Measurements from ENCODE around the gene FARP2.
A peak's percentile ranks its signal among the peaks of the same experiment; 100 is the strongest.

The FARP2 gene

DNA sequence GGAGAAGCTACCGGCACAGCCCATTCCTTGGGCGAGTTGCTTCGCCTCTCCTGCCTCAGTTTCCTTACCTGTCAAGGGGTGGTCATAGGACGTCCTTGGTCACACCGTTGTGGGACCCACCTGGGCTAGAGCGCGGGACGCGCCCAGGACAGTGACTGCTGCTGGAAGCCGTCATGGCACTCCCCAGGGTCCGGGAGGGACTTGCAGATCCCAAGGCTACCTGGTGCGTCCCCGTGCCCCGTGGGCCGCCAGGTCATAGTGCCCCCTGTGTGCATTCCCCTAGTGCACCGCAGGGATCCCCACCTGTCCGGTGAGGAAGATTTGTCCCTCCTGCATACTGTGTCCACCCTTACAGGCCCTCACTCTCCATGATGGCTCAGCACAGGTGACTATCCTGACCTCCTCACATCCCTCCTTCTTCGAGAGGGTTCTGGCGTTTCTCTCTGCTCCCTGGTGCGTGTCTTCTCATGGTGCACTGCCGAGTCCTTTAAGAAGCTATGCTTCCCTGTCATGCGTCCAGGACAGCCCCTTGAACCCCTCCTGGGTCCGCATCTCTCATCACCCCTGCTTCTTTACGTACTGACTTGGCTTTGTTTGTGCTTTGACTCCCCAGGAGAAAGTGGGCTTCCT, 153.2 kb downstream of the FARP2 start:
- TF ChIP-seq ZNF624 (tag by site-specific recombination; IDR thresholded peaks at IDR 0.05) (no peak), ZNF600 (tag by site-specific recombination; IDR thresholded peaks at IDR 0.05) (0 out of 2 replicates have a peak, but pooled peaks have one; percentile 1), ZNF366 (tag by site-specific recombination; conservative IDR thresholded peaks at IDR 0.05) (0 out of 2 replicates have a peak, but pooled peaks have one; percentile 26)
- Histone ChIP-seq H3K4me1 (ENCODE audit: control insufficient read depth, insufficient read depth, low read length) (peaks cover 9% of the 10 kb centered on the region; the same call in 1 of the 2 replicates), H3K27ac (ENCODE audit: extremely low read depth, low read depth, low read length) (peak overlapping the region; percentile 69; the same call in 1 of the 2 replicates), H3K4me3 (ENCODE audit: low read depth, low read length) (no peak overlapping the region), H3K9me3 (ENCODE audit: control insufficient read depth, insufficient read depth, low read depth, low read length) (no peaks in the 10 kb centered on the region), H3K36me3 (ENCODE audit: control insufficient read depth in 2 of 2, insufficient read depth in 1 of 2, low read length in 2 of 2) (peaks cover 0 to 8% of the 10 kb centered on the region in 2 experiments; a peak in 1 of 3 replicates)
- ChIA-PET CTCF (no interaction called here), POLR2A (interaction anchor here (0.5 kb wide), 1 partner anchor 91 kb away, joined by 3 read pairs; no protein-coding TSS in a partner anchor)

GRCh38 chr2:241511091-241511741, 155.1 kb downstream of the FARP2 start:
- H3K36me3 ChIP-seq (ENCODE audit: control insufficient read depth in 2 of 2, insufficient read depth in 1 of 2, low read length in 2 of 2): no peaks in the 10 kb centered on the region
- POLR2A ChIA-PET: no interaction called here
- CTCF ChIA-PET: no interaction called here
- H3K9me3 ChIP-seq (ENCODE audit: control insufficient read depth, insufficient read depth, low read depth, low read length): no peaks in the 10 kb centered on the region
- H3K27ac ChIP-seq (ENCODE audit: extremely low read depth, low read depth, low read length): no peak overlapping the region
- H3K4me3 ChIP-seq (ENCODE audit: low read depth, low read length): no peak overlapping the region
- peaks cover 6% of the 10 kb centered on the region; the same call in 1 of the 2 replicates for H3K4me1 ChIP-seq (ENCODE audit: control insufficient read depth, insufficient read depth, low read length)
- no peak for TF ChIP-seq ZNF830 (tag by site-specific recombination; IDR thresholded peaks at IDR 0.05; ENCODE audit: low read depth)
- TF ChIP-seq ZNF423 (tag by site-specific recombination; IDR thresholded peaks at IDR 0.05): no peak
- TF ChIP-seq ZNF26 (tag by site-specific recombination; IDR thresholded peaks at IDR 0.05): no peak
- TF ChIP-seq ZNF140 (tag by site-specific recombination; IDR thresholded peaks at IDR 0.05): no peak
- no peak for TF ChIP-seq HOXA7 (CRISPR knock-in tag; IDR thresholded peaks at IDR 0.05; ENCODE audit: borderline replicate concordance)
- no peak for TF ChIP-seq ZNF558 (tag by site-specific recombination; IDR thresholded peaks at IDR 0.05)
- no peak for TF ChIP-seq ZNF18 (tag by site-specific recombination; IDR thresholded peaks at IDR 0.05)
- no peak for TF ChIP-seq ZNF707 (tag by site-specific recombination; IDR thresholded peaks at IDR 0.05)
- TF ChIP-seq SCRT1 (tag by site-specific recombination; IDR thresholded peaks at IDR 0.05; ENCODE audit: borderline replicate concordance): no peak
- no peak for TF ChIP-seq ZNF664 (tag by site-specific recombination; IDR thresholded peaks at IDR 0.05)
- TF ChIP-seq KLF16 (tag by site-specific recombination; IDR thresholded peaks at IDR 0.05): no peak

GRCh38 chr2:241514553-241514952, 158.5 kb downstream of the FARP2 start:
- no peaks in the 10 kb centered on the region for H3K4me1 ChIP-seq (ENCODE audit: control insufficient read depth, insufficient read depth, low read length)
- CTCF ChIA-PET: no interaction called here
- POLR2A ChIA-PET: no interaction called here
- H3K4me3 ChIP-seq (ENCODE audit: low read depth, low read length): no peak overlapping the region
- no peaks in the 10 kb centered on the region for H3K9me3 ChIP-seq (ENCODE audit: control insufficient read depth, insufficient read depth, low read depth, low read length)
- H3K27ac ChIP-seq (ENCODE audit: extremely low read depth, low read depth, low read length): no peak overlapping the region
- no peaks in the 10 kb centered on the region; a peak in 1 of 3 replicates for H3K36me3 ChIP-seq (ENCODE audit: control insufficient read depth in 2 of 2, insufficient read depth in 1 of 2, low read length in 2 of 2)
- TF ChIP-seq SETDB1 (IDR thresholded peaks at IDR 0.05; ENCODE audit: insufficient read length, low read length) (no peak), ZNF146 (tag by site-specific recombination; IDR thresholded peaks at IDR 0.05) (no peak), ZEB2 (tag by site-specific recombination; IDR thresholded peaks at IDR 0.05) (no peak), PRDM2 (tag by site-specific recombination; IDR thresholded peaks at IDR 0.05; ENCODE audit: borderline replicate concordance) (no peak), ZNF239 (tag by site-specific recombination; IDR thresholded peaks at IDR 0.05) (no peak), OVOL3 (tag by site-specific recombination; IDR thresholded peaks at IDR 0.05) (no peak), ZBTB48 (tag by site-specific recombination; IDR thresholded peaks at IDR 0.05) (no peak)

Measured in HEK293 (cell line).